Measurements from ENCODE around the gene SUGCT.

Gene SUGCT

DNA sequence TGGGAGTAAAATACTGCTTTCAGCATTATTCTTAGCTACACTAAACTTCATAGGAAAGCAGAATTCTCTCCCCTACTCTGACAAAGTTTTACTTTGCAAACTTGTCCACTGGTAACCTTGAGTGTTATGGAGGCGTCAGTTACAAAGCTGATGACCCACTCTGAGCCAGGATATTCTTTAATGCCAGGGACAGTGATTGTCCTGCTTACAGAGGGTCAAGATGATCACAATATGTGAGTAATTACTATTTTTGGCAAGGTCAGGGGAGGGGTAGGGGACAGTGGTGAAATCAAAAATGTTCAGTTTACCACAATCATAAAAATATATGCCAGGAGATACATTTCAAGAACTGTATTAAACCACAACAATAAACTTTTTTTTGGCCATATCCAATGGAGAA is 520.6 kb downstream of the SUGCT start:
- TF ChIP-seq, protein P1, sequence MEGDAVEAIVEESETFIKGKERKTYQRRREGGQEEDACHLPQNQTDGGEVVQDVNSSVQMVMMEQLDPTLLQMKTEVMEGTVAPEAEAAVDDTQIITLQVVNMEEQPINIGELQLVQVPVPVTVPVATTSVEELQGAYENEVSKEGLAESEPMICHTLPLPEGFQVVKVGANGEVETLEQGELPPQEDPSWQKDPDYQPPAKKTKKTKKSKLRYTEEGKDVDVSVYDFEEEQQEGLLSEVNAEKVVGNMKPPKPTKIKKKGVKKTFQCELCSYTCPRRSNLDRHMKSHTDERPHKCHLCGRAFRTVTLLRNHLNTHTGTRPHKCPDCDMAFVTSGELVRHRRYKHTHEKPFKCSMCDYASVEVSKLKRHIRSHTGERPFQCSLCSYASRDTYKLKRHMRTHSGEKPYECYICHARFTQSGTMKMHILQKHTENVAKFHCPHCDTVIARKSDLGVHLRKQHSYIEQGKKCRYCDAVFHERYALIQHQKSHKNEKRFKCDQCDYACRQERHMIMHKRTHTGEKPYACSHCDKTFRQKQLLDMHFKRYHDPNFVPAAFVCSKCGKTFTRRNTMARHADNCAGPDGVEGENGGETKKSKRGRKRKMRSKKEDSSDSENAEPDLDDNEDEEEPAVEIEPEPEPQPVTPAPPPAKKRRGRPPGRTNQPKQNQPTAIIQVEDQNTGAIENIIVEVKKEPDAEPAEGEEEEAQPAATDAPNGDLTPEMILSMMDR (IDR thresholded peaks at IDR 0.05; ENCODE audit: control insufficient read depth, extremely low read depth, insufficient read depth): no peak
- no peak overlapping the region for H3K4me3 ChIP-seq (ENCODE audit: low read depth, low read length)
- no peak for DNase-seq (ENCODE audit: low read depth)

DNA sequence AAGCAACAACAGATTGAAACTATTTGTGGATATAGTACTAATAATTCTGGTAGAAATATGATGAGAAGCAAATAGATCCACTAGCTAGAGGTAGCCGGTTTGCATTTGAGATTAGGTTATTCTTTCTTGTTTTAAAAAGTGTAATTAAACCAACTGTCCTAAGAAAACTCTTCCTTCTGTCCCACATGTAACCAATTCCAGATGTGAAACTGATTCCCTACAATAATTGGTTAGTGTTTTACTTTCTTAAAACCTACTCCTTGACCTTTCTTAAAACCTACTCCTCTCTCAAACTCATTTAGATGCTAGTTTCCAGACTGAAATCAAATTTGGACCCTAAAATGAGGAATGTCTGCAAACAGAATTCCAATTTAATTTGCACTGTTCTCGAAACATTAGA is 521.5 kb downstream of the SUGCT start:
- TF ChIP-seq, protein P1 (IDR thresholded peaks at IDR 0.05; ENCODE audit: control insufficient read depth, extremely low read depth, insufficient read depth): no peak
- no peak overlapping the region for H3K4me3 ChIP-seq (ENCODE audit: low read depth, low read length)
- DNase-seq (ENCODE audit: low read depth): no peak

DNA sequence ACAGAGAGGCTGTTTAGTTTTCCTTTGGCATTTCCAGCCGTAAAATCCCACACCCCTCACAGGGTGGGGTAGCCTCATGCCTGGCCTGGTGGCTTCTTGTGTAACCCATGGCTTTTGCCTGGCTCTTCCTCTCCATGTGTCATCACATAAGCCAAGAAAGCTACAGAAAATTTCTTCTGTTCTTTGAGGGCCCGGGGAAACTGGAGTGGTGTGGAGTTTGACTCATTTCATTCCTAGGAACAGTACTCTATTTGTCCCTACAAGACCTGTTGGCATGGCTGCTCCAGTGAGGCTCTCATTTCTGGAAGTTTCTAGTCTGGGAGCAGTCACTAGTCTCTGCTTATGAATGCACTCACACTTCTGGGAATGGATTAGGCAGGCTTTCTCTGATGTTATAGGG is 523.9 kb downstream of the SUGCT start:
- H3K4me3 ChIP-seq (ENCODE audit: low read depth, low read length): no peak overlapping the region
- no peak for DNase-seq (ENCODE audit: low read depth)
- TF ChIP-seq, protein P1 (IDR thresholded peaks at IDR 0.05; ENCODE audit: control insufficient read depth, extremely low read depth, insufficient read depth): no peak

DNA sequence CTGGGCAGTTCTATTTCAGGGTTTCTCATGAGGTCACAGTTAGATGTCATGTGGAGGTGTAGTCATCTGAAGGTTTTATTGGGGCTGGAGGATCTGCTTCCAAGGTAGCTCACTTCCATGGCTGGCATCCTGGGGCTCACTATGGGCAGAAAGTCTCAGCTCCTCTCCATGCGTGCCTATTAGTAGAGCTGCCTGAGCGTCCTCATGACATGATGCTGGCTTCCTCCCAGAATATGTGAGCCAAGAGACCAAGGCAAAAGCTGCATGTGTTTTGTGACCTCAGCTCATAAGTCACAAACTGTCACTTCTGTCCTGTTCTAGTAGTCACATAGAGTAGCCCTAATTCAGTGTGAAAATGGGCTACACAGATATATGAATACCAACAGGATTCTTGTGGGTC is 524.4 kb downstream of the SUGCT start:
- TF ChIP-seq, protein P1 (IDR thresholded peaks at IDR 0.05; ENCODE audit: control insufficient read depth, extremely low read depth, insufficient read depth): no peak
- DNase-seq (ENCODE audit: low read depth): no peak

DNA sequence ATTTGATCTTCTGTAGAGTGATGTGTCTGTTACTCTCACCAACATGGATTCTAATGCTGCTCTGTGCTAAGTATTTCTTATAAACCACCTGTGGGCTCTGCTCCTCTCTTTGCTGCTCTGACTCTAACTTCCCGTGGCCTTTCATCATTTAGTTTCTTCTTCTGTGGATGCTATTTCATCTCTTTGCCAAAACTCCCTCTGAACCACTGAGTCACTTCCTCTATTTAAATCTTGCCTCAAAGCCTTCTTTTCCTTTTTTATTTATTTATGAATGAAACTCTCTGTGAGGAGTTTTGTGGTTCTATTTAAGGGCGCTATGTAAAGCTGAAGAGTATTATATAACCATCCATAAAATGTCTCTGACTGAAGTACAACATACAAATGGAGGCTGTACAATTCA is 538.5 kb downstream of the SUGCT start:
- DNase-seq (ENCODE audit: low read depth): no peak
- no peak overlapping the region for H3K4me3 ChIP-seq (ENCODE audit: low read depth, low read length)
- TF ChIP-seq, protein P1 (IDR thresholded peaks at IDR 0.05; ENCODE audit: control insufficient read depth, extremely low read depth, insufficient read depth): no peak

More for the DNA sequence above, 524.4 kb downstream of the SUGCT start:
- H3K4me3 ChIP-seq (ENCODE audit: low read depth, low read length): no peak overlapping the region

DNA sequence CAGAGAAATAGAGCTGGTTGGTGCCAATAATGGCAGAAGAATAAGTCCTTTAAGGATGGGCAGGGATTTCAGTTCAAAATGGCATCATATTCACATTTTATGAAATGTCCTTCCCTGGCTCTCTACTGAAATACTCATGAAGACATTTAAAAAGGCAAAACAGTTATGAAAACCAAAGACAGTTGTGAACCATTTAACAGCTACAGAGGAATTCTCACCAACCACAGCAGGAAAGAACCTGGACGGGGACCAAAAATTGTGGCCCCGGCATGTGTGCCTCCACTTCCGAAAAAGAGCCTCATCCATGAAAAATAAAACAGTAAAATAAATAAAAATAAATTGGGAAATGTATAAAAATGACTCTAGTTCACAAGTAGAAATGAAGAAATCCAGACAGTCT is 539.5 kb downstream of the SUGCT start:
- DNase-seq (ENCODE audit: low read depth): no peak
- TF ChIP-seq, protein P1 (IDR thresholded peaks at IDR 0.05; ENCODE audit: control insufficient read depth, extremely low read depth, insufficient read depth): no peak

DNA sequence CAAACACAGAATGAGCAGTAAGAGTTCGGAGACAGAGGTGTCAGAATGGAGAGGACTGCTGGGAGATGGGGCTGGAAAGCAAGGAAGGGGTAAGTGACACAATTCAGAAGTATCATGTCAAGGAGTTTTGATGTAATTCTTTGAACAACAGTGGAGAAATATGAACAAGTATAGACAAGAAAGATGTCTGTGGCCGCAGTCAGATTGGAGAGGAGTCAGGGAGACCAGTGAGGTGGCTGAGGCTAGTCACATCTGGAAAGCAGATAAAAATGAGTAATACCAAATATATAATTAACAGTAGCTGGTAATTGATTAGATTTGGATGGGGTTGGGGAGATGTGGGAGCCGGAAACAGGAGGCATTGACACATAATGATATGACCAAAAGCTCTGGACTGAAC is 540.9 kb downstream of the SUGCT start:
- DNase-seq (ENCODE audit: low read depth): no peak
- TF ChIP-seq, protein P1 (IDR thresholded peaks at IDR 0.05; ENCODE audit: control insufficient read depth, extremely low read depth, insufficient read depth): no peak

More for the DNA sequence above, 539.5 kb downstream of the SUGCT start:
- H3K4me3 ChIP-seq (ENCODE audit: low read depth, low read length): no peak overlapping the region

More for the DNA sequence above, 540.9 kb downstream of the SUGCT start:
- H3K4me3 ChIP-seq (ENCODE audit: low read depth, low read length): no peak overlapping the region

All from LNCaP clone FGC (cell line).